CD4-positive, alpha-beta T cell treated with Interleukin-6 for 4 hours (primary cell): ENCODE measurements around the gene ADNP.

Experiments
- DNase-seq: peaks from one replicate; pipeline ENCODE4 v3.0.0-alpha.2; 2020; ENCODE audit warnings: mixed read lengths

The ADNP gene

GRCh38 chr20:50932016-50932485 lies 814 bp upstream of the ADNP start:
- no peak for DNase-seq

GRCh38 chr20:50930976-50931305 lies 296 bp downstream of the ADNP start:
- DNase-seq: no peak

- peak; percentile 39 for DNase-seq
Observed at GRCh38 chr20:50930139-50930975, 880 bp downstream of the ADNP start.

GRCh38 chr20:50929299-50930138 lies 1.7 kb downstream of the ADNP start:
- DNase-seq: peak; percentile 93

GRCh38 chr20:50928469-50928868 lies 2.8 kb downstream of the ADNP start:
- DNase-seq: no peak

- DNase-seq: no peak
Observed at GRCh38 chr20:50926530-50926929, 4.7 kb downstream of the ADNP start.

- no peak for DNase-seq
Observed at GRCh38 chr20:50924261-50924920, 6.8 kb downstream of the ADNP start.

- DNase-seq: no peak
Observed at GRCh38 chr20:50921803-50922501, 9.3 kb downstream of the ADNP start.

- DNase-seq: no peak
Observed at GRCh38 chr20:50920997-50921396, 10.2 kb downstream of the ADNP start.

GRCh38 chr20:50919567-50919966 lies 11.7 kb downstream of the ADNP start:
- no peak for DNase-seq

- no peak for DNase-seq
Observed at GRCh38 chr20:50918403-50918802, 12.8 kb downstream of the ADNP start.

GRCh38 chr20:50916934-50917333 lies 14.3 kb downstream of the ADNP start:
- DNase-seq: no peak

GRCh38 chr20:50916257-50916656 lies 15.0 kb downstream of the ADNP start:
- DNase-seq: no peak

- DNase-seq: no peak
Observed at GRCh38 chr20:50915424-50915823, 15.8 kb downstream of the ADNP start.

GRCh38 chr20:50913690-50914375 lies 17.4 kb downstream of the ADNP start:
- DNase-seq: peak; percentile 17

- DNase-seq: no peak
Observed at GRCh38 chr20:50911716-50912115, 19.5 kb downstream of the ADNP start.

- DNase-seq: no peak
Observed at GRCh38 chr20:50911030-50911429, 20.2 kb downstream of the ADNP start.

GRCh38 chr20:50909413-50909812 lies 21.8 kb downstream of the ADNP start:
- no peak for DNase-seq

- no peak for DNase-seq
Observed at GRCh38 chr20:50904067-50904570, 27.1 kb downstream of the ADNP start.

GRCh38 chr20:50903353-50904051 lies 27.7 kb downstream of the ADNP start:
- no peak for DNase-seq

- DNase-seq: no peak
Observed at GRCh38 chr20:50901301-50901700, 29.9 kb downstream of the ADNP start.
